ENCODE results near the gene UBE3B. TPM values are rescaled to one million over a fixed set of nuclear protein-coding genes. Genes with fewer than 3 reads are reported as not detected.

Gene UBE3B
- polyA plus RNA-seq, 1 donor (not counting 4 experiments of a cell fraction or from before 2014, with no cell fraction given): 27.1 TPM

- H3K27me3 ChIP-seq (ENCODE audit: control insufficient read depth, extremely low read depth, insufficient read depth, low read length): no peaks in the 10 kb centered on the region
- TF ChIP-seq EZH2 (IDR thresholded peaks at IDR 0.05; ENCODE audit: low read length) (no peak), CTCF (optimal IDR thresholded peaks at IDR 0.05 in 1 of 3, IDR thresholded peaks at IDR 0.05 in 1 of 3, conservative IDR thresholded peaks at IDR 0.05 in 1 of 3; ENCODE audit: extremely low read depth in 1 of 3, insufficient read depth in 2 of 3, low read length in 3 of 3) (peak in 2 of 3 experiments; percentile 14)
- H3K4me3 ChIP-seq (ENCODE audit: control insufficient read depth in 2 of 3, extremely low read depth in 1 of 3, insufficient read depth in 2 of 3, low read depth in 1 of 3, low read length in 3 of 3): no peak overlapping the region
- H4K20me1 ChIP-seq (ENCODE audit: control insufficient read depth, extremely low read depth, insufficient read depth, low read length): no peaks in the 10 kb centered on the region
- no peaks in the 10 kb centered on the region for H3K36me3 ChIP-seq (ENCODE audit: control insufficient read depth in 2 of 2, extremely low read depth in 1 of 2, insufficient read depth in 2 of 2, low read length in 2 of 2)
- no peaks in the 10 kb centered on the region for H3K9me3 ChIP-seq (ENCODE audit: control insufficient read depth, low read depth, low read length)
- no peak for FAIRE-seq
- H3K79me2 ChIP-seq (ENCODE audit: control insufficient read depth, insufficient read depth, low read length): no peaks in the 10 kb centered on the region
- no peaks in the 10 kb centered on the region for H3K9me1 ChIP-seq (ENCODE audit: control insufficient read depth, extremely low read depth, insufficient read depth, low read length)
- H3K4me2 ChIP-seq (ENCODE audit: control insufficient read depth, extremely low read depth, insufficient read depth, low read depth, low read length): no peak overlapping the region
- no peak overlapping the region for H3K27ac ChIP-seq (ENCODE audit: control insufficient read depth, insufficient read depth, low read length)
- no peak overlapping the region for H2AFZ ChIP-seq (ENCODE audit: control insufficient read depth, low read length)
- dilution Hi-C loops (cut with MboI; ENCODE audit: extremely low pct_ligation_motif_present, low sequenced_read_pairs): no loop called here
- peaks cover 5% of the 10 kb centered on the region for H3K4me1 ChIP-seq (ENCODE audit: control insufficient read depth, extremely low read depth, insufficient read depth, low read length)
- H3K9ac ChIP-seq (ENCODE audit: control insufficient read depth, extremely low read depth, insufficient read depth, low read length): no peak overlapping the region
- no peak for DNase-seq (ENCODE audit: low read depth, low spot score)
These were observed 43.8 kb upstream of the UBE3B start for GRCh38 chr12:109433618-109434017.

- H3K9me3 ChIP-seq (ENCODE audit: control insufficient read depth, low read depth, low read length): no peaks in the 10 kb centered on the region
- DNase-seq (ENCODE audit: low read depth, low spot score) (no peak), FAIRE-seq (no peak)
- TF ChIP-seq EZH2 (IDR thresholded peaks at IDR 0.05; ENCODE audit: low read length) (no peak), CTCF (optimal IDR thresholded peaks at IDR 0.05 in 1 of 3, IDR thresholded peaks at IDR 0.05 in 1 of 3, conservative IDR thresholded peaks at IDR 0.05 in 1 of 3; ENCODE audit: extremely low read depth in 1 of 3, insufficient read depth in 2 of 3, low read length in 3 of 3) (no peak)
- H2AFZ ChIP-seq (ENCODE audit: control insufficient read depth, low read length): no peak overlapping the region
- H3K4me2 ChIP-seq (ENCODE audit: control insufficient read depth, extremely low read depth, insufficient read depth, low read depth, low read length): no peak overlapping the region
- no peaks in the 10 kb centered on the region for H3K27me3 ChIP-seq (ENCODE audit: control insufficient read depth, extremely low read depth, insufficient read depth, low read length)
- dilution Hi-C loops (cut with MboI; ENCODE audit: extremely low pct_ligation_motif_present, low sequenced_read_pairs): no loop called here
- no peak overlapping the region for H3K9ac ChIP-seq (ENCODE audit: control insufficient read depth, extremely low read depth, insufficient read depth, low read length)
- no peaks in the 10 kb centered on the region for H4K20me1 ChIP-seq (ENCODE audit: control insufficient read depth, extremely low read depth, insufficient read depth, low read length)
- no peaks in the 10 kb centered on the region for H3K36me3 ChIP-seq (ENCODE audit: control insufficient read depth in 2 of 2, extremely low read depth in 1 of 2, insufficient read depth in 2 of 2, low read length in 2 of 2)
- H3K27ac ChIP-seq (ENCODE audit: control insufficient read depth, insufficient read depth, low read length): no peak overlapping the region
- no peaks in the 10 kb centered on the region for H3K9me1 ChIP-seq (ENCODE audit: control insufficient read depth, extremely low read depth, insufficient read depth, low read length)
- H3K4me1 ChIP-seq (ENCODE audit: control insufficient read depth, extremely low read depth, insufficient read depth, low read length): peaks cover 5% of the 10 kb centered on the region
- no peaks in the 10 kb centered on the region for H3K79me2 ChIP-seq (ENCODE audit: control insufficient read depth, insufficient read depth, low read length)
- H3K4me3 ChIP-seq (ENCODE audit: control insufficient read depth in 2 of 3, extremely low read depth in 1 of 3, insufficient read depth in 2 of 3, low read depth in 1 of 3, low read length in 3 of 3): no peak overlapping the region
These were observed 42.9 kb upstream of the UBE3B start for GRCh38 chr12:109434582-109434981.
